GM21737 (cell line): ENCODE measurements around the gene PLEKHG5.

Source experiments
- ATAC-seq: cut with Tn5 transposase; IDR thresholded peaks from one replicate; pipeline ENCODE4 v1.9.1; 2021; ENCODE audit warnings: mild to moderate bottlenecking, moderate library complexity; ENCODE audit not compliant: unreplicated experiment

The PLEKHG5 gene

GRCh38 chr1:6477039-6477820, 14.2 kb downstream of the PLEKHG5 start:
- no peak for ATAC-seq

DNA sequence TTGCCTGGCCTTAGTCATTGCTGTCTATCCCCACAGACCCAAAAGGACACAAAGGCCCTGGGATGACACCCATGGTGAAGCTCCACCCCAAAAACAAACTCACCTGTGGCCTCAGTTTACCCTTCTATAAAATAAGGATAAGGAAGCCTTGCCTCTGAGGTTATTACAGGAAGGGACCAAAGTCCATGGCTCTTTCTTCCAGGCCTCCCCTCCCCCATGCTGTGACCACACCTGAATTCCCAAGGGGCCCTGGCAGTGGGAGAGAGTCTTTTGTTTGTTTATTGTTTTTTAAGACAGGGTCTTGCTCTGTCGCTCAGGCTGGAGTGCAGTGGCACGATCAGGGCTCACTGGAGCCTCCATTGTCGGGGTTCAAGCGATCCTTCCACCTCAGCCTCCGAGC, 15.0 kb downstream of the PLEKHG5 start:
- ATAC-seq: no peak

DNA sequence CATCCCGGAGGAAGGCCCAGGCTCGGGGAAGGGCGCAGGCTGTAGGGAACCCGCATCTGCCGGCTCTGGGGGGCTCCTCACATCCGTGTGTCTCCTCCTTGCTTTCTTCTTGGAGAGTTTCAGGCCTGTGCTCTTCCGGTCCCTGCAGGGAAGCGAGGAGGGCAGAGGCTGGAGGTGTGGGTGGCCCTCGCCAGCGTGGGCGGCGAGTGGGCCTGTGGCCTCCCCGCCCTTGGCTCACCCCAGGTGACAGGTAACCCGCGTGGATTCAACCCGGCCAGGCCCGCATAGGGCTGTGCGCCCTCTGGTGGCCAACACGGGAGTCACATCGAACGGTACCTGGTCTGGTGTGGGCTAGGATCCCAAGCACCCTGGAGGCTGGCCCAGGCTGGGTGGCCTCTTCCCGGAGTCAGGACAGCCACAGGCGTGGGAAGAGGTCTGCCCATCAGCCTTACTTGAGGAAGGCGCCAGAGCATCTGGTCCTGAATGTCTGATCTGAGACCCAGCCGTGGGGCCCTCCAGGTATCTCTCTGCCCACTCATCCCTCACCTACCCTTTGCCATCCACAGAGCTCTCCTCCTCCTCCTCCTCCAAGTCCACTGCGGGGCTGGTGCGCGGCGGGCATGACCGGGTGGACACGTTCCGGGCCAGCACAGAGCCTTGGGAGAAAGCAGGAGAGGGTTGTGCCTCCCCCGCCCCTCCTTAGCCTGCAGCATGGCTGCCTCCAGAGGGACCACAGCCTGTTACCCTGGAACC, 15.9 kb downstream of the PLEKHG5 start:
- no peak for ATAC-seq

GRCh38 chr1:6474815-6475282, 16.6 kb downstream of the PLEKHG5 start:
- ATAC-seq: no peak

- no peak for ATAC-seq
Measured at GRCh38 chr1:6473974-6474814, 17.3 kb downstream of the PLEKHG5 start.

DNA sequence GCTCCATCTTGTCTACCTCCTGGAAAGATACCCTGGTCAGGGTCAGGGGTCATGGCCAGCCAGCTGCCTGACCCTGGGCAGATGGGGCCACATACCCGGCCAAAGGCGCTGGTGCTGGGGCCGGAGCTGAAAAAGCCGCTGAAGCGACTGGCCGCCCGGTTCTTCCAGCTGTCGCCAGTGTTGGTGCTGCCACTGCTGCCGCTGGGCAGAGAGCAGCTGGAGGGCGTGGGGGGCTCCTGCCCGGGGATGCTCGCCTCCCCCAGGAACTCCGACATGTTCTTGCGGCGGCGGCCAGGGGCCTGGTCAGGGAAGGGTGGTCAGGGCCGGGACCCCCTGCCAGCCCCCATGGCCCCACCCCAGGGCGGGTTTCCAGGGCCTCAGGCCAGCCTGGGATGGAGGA, 18.3 kb downstream of the PLEKHG5 start:
- no peak for ATAC-seq

- no peak for ATAC-seq
Measured at GRCh38 chr1:6472391-6472790, 19.1 kb downstream of the PLEKHG5 start.

DNA sequence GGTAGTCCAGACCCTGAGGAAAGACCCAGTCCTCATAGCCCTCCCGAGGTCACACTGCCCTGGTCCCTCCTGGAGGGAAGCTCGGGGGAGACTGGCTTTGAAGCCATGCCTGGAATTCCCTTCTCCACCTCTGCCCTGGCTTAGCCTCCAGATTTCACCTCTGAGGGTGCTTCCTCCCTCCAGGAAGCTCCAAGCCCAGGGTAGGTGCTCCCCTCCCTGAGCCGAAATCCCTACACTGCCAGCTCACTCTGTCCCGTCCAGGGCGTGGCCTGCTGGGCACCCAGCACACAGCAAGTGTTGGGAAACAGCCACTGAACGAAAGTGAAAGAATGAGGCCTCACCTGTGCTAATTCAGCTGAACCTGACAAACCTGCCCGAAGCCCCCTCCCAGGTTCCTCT, 19.5 kb downstream of the PLEKHG5 start:
- no peak for ATAC-seq

GRCh38 chr1:6471086-6471969, 20.1 kb downstream of the PLEKHG5 start:
- no peak for ATAC-seq

DNA sequence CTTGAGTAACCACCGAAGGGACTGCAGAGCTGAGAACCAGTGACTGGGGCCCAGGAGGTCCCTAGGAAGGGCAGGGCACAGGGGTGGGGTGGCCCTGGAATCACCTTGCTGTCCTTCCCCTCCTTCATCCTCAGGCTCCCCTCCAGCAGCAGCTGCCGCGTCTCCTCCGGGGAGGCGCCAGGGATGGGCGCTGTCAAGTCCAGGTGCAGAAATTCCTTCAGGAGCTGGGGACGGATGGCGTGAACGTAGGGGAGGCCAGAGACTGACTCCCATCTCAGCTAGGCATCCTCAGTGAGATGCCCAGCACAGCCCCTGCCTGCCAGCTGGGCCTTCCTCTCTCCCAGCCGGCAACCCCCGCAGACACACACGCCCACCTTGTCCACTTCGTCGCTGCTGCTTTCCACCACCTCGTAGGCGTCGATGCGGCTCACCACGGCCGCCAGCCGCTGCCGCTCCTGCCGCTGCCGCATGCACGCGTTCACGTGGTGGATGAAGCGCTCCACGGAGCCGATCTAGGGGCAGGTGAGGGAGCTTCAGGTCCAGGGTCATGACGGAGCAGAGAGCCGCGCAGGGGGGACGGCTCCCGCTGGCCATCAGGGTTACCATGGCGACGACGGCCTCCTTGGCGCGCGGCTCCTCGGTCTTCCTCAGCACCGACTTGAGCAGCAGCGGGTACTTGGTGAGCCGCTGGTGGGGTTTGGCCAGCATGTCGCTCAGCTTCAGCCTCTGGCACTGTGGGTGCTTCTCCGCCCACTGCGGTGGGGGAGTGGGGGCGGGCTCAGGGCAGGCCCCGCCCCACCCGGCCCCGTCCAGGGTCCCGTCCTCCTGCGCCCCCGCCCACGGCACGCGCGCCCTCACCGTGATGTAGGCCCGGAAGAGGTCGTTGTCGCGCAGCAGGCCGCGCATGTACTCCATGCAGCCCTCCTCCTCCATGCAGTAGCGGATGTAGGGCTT, 21.1 kb downstream of the PLEKHG5 start:
- ATAC-seq: no peak

- no peak for ATAC-seq
Measured at GRCh38 chr1:6468729-6469461, 22.6 kb downstream of the PLEKHG5 start.

GRCh38 chr1:6467744-6468688, 23.5 kb downstream of the PLEKHG5 start:
- ATAC-seq: no peak

DNA sequence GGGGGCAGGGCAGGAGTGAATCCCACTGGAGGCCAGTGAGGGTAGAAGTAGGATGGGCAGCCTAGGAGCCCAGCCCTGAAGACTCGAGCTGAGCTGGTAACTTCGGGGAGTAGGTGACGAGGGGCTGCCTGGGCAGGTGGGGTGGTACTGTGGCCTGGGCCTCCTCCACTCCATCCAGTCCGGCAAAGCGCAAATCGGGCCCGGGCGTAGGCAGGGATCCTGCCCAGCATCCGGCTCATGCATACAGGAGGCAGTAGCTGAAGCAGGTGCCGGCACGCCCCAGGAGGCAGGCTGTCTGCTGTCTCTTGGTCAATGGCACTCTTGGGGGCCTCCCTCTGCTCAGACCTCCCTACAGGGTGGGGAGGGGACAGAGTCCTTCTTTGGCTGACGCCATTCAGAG, 24.2 kb downstream of the PLEKHG5 start:
- no peak for ATAC-seq

DNA sequence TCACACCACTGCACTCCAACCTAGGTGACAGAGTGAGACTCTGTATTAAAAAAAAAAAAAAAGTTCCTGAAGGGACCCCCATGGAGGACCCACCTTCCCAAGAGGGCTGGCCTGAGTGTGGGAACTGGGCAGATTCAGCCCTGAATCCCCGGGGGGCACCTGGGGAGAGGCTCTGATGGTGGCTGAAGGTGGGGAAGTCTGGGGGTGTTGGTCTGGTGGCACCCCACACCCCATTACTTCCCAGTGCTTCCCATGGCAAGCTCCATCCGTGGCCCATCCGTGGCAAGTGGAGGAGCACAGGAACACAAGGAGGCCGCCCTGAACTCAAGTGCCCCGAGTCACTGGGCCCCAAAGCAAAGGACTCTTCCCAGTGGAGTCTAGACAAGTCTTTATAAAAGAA, 24.7 kb downstream of the PLEKHG5 start:
- no peak for ATAC-seq

GRCh38 chr1:6466023-6466422, 25.4 kb downstream of the PLEKHG5 start, which contains the start of gene TNFRSF25:
Gene TNFRSF25 (minus strand): TSS chr1:6466173. CDS start chr1:6466107, 66 bp downstream.
- no peak for ATAC-seq

DNA sequence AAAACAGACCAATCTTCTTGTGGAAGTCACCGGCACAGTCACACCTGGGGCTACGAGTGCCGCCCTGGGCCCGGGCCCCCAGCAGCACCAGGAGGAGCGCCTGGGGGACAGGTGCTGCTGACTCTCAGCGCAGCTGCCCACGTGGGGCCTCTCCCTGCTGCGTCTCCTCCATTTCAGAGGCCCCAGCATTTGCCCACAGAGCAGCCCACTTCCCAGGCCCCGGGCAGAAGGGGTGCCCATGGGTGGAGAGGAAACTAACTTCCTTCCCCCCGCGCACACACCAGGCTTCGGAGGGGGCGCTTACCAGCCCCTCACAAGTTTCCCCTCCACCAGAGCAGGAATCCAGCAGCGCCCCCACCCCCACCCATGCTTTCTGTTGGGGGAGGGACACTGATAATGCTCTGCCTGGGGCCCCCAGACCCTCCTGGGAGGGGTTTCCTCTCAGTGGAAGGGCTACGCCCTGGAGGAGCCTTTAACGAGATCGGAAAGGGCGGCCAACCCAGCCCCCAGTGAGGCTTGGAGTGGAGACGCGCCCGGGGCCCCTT, 25.9 kb downstream of the PLEKHG5 start:
- no peak for ATAC-seq

DNA sequence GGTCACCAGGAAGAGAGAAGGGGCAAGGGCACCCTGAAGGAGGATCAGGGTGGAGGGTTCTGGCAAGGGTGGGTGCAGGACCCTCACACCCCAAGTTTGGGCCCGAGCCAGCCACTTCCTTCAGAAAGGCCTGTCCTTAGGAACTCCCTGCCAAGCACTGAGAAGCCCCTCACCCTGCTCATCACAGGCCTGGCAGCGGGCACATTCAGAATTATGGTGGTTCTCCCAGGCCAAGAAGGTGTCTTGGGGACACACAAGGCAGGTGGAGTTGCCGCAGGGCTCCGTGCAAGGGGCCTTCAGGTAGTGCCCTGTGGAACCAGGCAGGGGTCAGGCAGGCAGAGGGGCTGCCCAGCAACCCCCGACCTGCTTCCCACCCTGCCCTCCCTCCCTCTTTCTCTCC, 26.6 kb downstream of the PLEKHG5 start:
- ATAC-seq: no peak
